ENCODE data around the gene GPR183. TPM values are rescaled to one million over a fixed set of nuclear protein-coding genes. Genes with fewer than 3 reads are reported as not detected.

The GPR183 gene
- total RNA-seq, 1 donor from 2014 or later, result 0.71 TPM

GRCh38 chr13:99335603-99336002 is 28.4 kb upstream of the GPR183 start:
- DNase-seq (ENCODE audit: low read depth), result no peak
- no peaks in the 10 kb centered on the region for H3K27me3 ChIP-seq (ENCODE audit: control insufficient read depth, insufficient read depth, low read length)
- TF ChIP-seq, protein P1, sequence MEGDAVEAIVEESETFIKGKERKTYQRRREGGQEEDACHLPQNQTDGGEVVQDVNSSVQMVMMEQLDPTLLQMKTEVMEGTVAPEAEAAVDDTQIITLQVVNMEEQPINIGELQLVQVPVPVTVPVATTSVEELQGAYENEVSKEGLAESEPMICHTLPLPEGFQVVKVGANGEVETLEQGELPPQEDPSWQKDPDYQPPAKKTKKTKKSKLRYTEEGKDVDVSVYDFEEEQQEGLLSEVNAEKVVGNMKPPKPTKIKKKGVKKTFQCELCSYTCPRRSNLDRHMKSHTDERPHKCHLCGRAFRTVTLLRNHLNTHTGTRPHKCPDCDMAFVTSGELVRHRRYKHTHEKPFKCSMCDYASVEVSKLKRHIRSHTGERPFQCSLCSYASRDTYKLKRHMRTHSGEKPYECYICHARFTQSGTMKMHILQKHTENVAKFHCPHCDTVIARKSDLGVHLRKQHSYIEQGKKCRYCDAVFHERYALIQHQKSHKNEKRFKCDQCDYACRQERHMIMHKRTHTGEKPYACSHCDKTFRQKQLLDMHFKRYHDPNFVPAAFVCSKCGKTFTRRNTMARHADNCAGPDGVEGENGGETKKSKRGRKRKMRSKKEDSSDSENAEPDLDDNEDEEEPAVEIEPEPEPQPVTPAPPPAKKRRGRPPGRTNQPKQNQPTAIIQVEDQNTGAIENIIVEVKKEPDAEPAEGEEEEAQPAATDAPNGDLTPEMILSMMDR (IDR thresholded peaks at IDR 0.05; ENCODE audit: insufficient read depth, low read length, poor library complexity, severe bottlenecking), result no peak
- no peaks in the 10 kb centered on the region for H3K36me3 ChIP-seq (ENCODE audit: control insufficient read depth, insufficient read depth, low read length)
- H3K4me3 ChIP-seq (ENCODE audit: low read depth, low read length), result no peak overlapping the region

DNA sequence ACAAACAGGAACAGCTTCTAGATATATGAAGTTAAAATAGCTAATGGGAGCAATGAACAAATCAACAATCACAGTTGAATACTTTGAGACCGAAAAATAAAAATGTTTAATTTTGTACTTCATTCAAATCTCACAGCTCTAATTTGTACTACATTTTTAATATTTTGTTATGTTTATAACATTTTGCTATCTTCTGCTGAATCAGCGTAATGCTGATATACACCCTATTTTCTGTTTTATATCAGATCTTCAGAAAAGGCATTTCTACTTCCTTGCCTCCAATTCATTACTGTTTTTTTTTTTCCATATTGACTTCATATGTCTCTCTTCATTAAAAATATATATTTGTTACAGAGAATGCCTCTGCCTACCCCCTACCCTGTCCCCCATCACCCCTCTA is 27.9 kb upstream of the GPR183 start:
- Histone ChIP-seq H3K36me3 (ENCODE audit: control insufficient read depth, insufficient read depth, low read length) (no peaks in the 10 kb centered on the region), H3K27me3 (ENCODE audit: control insufficient read depth, insufficient read depth, low read length) (no peaks in the 10 kb centered on the region), H3K4me3 (ENCODE audit: low read depth, low read length) (no peak overlapping the region)
- TF ChIP-seq, protein P1 (IDR thresholded peaks at IDR 0.05; ENCODE audit: insufficient read depth, low read length, poor library complexity, severe bottlenecking), result no peak
- DNase-seq (ENCODE audit: low read depth), result no peak

DNA sequence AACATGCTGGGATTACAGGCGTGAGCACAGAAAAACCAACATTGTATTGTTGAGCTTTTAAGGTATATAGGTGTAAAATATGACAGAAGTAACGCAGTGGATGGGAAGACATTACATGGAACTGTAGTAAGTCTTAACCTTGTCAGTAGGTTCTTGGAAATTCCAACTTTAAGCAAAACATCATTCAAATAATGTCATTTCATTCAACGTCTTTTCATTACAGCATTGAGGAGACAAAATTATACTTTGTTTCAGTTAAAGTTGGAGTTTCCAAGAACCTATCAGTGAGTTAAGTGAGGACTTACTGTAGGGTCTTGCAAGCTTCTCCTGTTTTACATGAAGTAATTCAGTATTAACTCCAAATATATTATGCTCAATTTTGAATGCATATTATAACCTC is 27.0 kb upstream of the GPR183 start:
- TF ChIP-seq, protein P1 (IDR thresholded peaks at IDR 0.05; ENCODE audit: insufficient read depth, low read length, poor library complexity, severe bottlenecking), result no peak
- Histone ChIP-seq H3K36me3 (ENCODE audit: control insufficient read depth, insufficient read depth, low read length) (no peaks in the 10 kb centered on the region), H3K4me3 (ENCODE audit: low read depth, low read length) (no peak overlapping the region), H3K27me3 (ENCODE audit: control insufficient read depth, insufficient read depth, low read length) (no peaks in the 10 kb centered on the region)
- DNase-seq (ENCODE audit: low read depth), result no peak

DNA sequence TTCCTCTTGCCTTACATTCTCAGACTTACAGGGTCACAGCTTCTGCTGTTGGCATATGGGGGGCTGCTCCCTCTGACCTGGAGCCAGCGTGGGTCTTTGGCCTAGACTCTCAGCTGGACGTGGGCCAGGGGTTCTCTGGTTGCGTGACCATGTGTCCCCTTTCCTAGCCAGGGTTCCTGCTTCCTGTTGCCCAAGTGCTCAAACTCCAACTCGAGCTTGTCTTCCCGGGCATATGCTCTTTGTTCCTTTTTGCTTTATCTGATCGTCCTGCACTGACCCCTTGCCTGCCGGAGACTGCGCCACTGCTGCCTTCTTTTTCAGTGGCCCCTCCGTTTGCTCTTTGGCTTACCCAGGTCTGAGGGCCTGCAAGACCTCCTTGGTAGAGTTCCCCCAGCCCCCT is 25.3 kb upstream of the GPR183 start:
- no peak overlapping the region for H3K4me3 ChIP-seq (ENCODE audit: low read depth, low read length)
- no peak for DNase-seq (ENCODE audit: low read depth)
- TF ChIP-seq, protein P1 (IDR thresholded peaks at IDR 0.05; ENCODE audit: insufficient read depth, low read length, poor library complexity, severe bottlenecking), result no peak
- H3K27me3 ChIP-seq (ENCODE audit: control insufficient read depth, insufficient read depth, low read length), result no peaks in the 10 kb centered on the region
- H3K36me3 ChIP-seq (ENCODE audit: control insufficient read depth, insufficient read depth, low read length), result no peaks in the 10 kb centered on the region

GRCh38 chr13:99331881-99332293 is 24.7 kb upstream of the GPR183 start:
- no peak for DNase-seq (ENCODE audit: low read depth)
- Histone ChIP-seq H3K4me3 (ENCODE audit: low read depth, low read length) (no peak overlapping the region), H3K27me3 (ENCODE audit: control insufficient read depth, insufficient read depth, low read length) (no peaks in the 10 kb centered on the region), H3K36me3 (ENCODE audit: control insufficient read depth, insufficient read depth, low read length) (no peaks in the 10 kb centered on the region)
- TF ChIP-seq, protein P1 (IDR thresholded peaks at IDR 0.05; ENCODE audit: insufficient read depth, low read length, poor library complexity, severe bottlenecking), result no peak

DNA sequence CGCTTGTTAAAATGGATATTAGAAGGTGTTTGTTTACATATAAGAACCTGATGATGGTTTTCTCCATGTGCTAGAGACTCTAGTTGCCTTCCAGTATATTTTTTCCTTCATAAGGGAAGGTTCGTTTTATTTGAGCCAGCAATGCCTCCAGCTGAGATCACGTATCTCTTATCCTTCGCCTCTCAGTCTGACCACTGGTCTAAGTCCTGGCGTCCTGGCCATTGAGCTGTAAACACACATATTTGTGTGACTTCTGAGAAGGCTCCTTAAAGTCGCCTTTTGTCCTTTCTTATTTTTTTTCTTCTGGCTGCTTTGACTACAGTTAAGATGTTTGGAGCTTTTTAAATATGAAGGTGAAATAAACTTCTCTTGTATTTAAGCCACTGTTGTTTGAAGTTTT is 23.7 kb upstream of the GPR183 start:
- Histone ChIP-seq H3K36me3 (ENCODE audit: control insufficient read depth, insufficient read depth, low read length) (no peaks in the 10 kb centered on the region), H3K27me3 (ENCODE audit: control insufficient read depth, insufficient read depth, low read length) (no peaks in the 10 kb centered on the region), H3K4me3 (ENCODE audit: low read depth, low read length) (no peak overlapping the region)
- no peak for DNase-seq (ENCODE audit: low read depth)
- TF ChIP-seq, protein P1 (IDR thresholded peaks at IDR 0.05; ENCODE audit: insufficient read depth, low read length, poor library complexity, severe bottlenecking), result no peak

All from kidney epithelial cell (primary cell).